PC-3 (cell line): ENCODE data around the gene MRPS34. TPM values are rescaled to one million over a fixed set of nuclear protein-coding genes. Genes with fewer than 3 reads are reported as not detected.

Source experiments
- ATAC-seq: fragments of 200-7000 bp; cut with Tn5 transposase; 2 replicates; pipeline ENCODE4 v1.9.1; 2020; ENCODE audit warnings: mild to moderate bottlenecking, moderate library complexity
- BruUV-seq: library from RNA; stranded (reverse); fragments of 400-500 nt; replicated peaks from 2 replicates; lab custom pipeline; 2021; lab: Mats Ljungman, UMichigan
- CTCF ChIA-PET: fragments of 300-600 bp; sonication (Branson Sonifier 250); formaldehyde crosslinking; loops from one replicate; lab custom pipeline; 2022; ENCODE audit warnings: antibody characterized with exemption; lab: Charles Lee
- POLR2A ChIA-PET: fragments of 300-600 bp; sonication (Branson Sonifier 250); formaldehyde crosslinking; loops from one replicate; lab custom pipeline; 2022; ENCODE audit warnings: antibody characterized with exemption; ENCODE audit not compliant: unreplicated experiment; lab: Charles Lee
- DNase-seq: peaks from one replicate; pipeline ENCODE4 v3.0.0-alpha.2; 2015
- H2AFZ ChIP-seq: fragments of 300-600 bp; sonication (generic); 2 replicates; pipeline ENCODE4 v1.6.0; 2016; ENCODE audit warnings: antibody characterized with exemption, low read length
- H3F3A ChIP-seq: fragments of 300-600 bp; sonication (generic); one replicate; pipeline ENCODE4 v1.6.0; 2017; ENCODE audit warnings: antibody characterized with exemption, low read length, control low read depth, mild to moderate bottlenecking; ENCODE audit not compliant: unreplicated experiment
- H3K27ac ChIP-seq: fragments of 300-600 bp; sonication (generic); 2 replicates; pipeline ENCODE4 v1.5.1; 2016; ENCODE audit warnings: mild to moderate bottlenecking, low read length
- H3K27me3 ChIP-seq: fragments of 300-600 bp; sonication (generic); 2 replicates; pipeline ENCODE4 v1.6.1; 2016; ENCODE audit warnings: low read length, mixed read lengths
- H3K36me3 ChIP-seq: fragments of 300-600 bp; sonication (generic); 2 replicates; pipeline ENCODE4 v1.6.1; 2016; ENCODE audit warnings: low read depth, mixed run types, low read length, mixed read lengths
- H3K4me1 ChIP-seq: fragments of 300-600 bp; sonication (generic); 2 replicates; pipeline ENCODE4 v1.5.1; 2016; ENCODE audit warnings: low read length; ENCODE audit not compliant: insufficient read depth
- H3K4me2 ChIP-seq: fragments of 300-600 bp; sonication (generic); 2 replicates; pipeline ENCODE4 v1.6.0; 2016; ENCODE audit warnings: low read length
- H3K4me3 ChIP-seq: fragments of 300-600 bp; sonication (generic); 2 replicates; pipeline ENCODE4 v1.5.1; 2016; ENCODE audit warnings: mild to moderate bottlenecking, low read length, mixed read lengths
- H3K79me2 ChIP-seq: fragments of 300-600 bp; sonication (generic); 2 replicates; pipeline ENCODE4 v1.6.1; 2017; ENCODE audit warnings: low read length, mixed read lengths
- H3K9ac ChIP-seq: fragments of 300-600 bp; sonication (generic); 2 replicates; pipeline ENCODE4 v1.6.0; 2016; ENCODE audit warnings: mild to moderate bottlenecking, low read length
- H3K9me2 ChIP-seq: fragments of 300-600 bp; sonication (generic); replicated peaks from 2 replicates; pipeline ENCODE4 v1.6.1; 2016; ENCODE audit warnings: mixed run types, low read length, mixed read lengths
- H3K9me3 ChIP-seq: fragments of 300-600 bp; sonication (generic); 2 replicates; pipeline ENCODE4 v1.6.1; 2016; ENCODE audit warnings: low read length, mixed read lengths
- H4K20me1 ChIP-seq: fragments of 300-600 bp; sonication (generic); 2 replicates; pipeline ENCODE4 v1.6.1; 2016; ENCODE audit warnings: low read length, mixed read lengths
- CTCF ChIP-seq: fragments of 300-600 bp; sonication (generic); conservative IDR thresholded peaks from 2 replicates; pipeline ENCODE4 v1.5.1; 2017; ENCODE audit warnings: antibody characterized with exemption, low read depth, mild to moderate bottlenecking, low read length
- EZH2 ChIP-seq: fragments of 300-600 bp; sonication (generic); IDR thresholded peaks from one replicate; pipeline ENCODE4 v1.6.1; 2017; ENCODE audit warnings: antibody characterized with exemption, mild to moderate bottlenecking, low read length; ENCODE audit not compliant: unreplicated experiment
- EZH2phosphoT487 ChIP-seq: fragments of 300-600 bp; sonication (generic); IDR thresholded peaks from 2 replicates; pipeline ENCODE4 v1.6.1; 2018; ENCODE audit warnings: mild to moderate bottlenecking, antibody characterized with exemption, low read length, borderline replicate concordance
- intact Hi-C: fragments of 100-400 bp; cut with micrococcal nuclease; formaldehyde crosslinking; loops from 2 replicates; pipeline ENCODE4 v1.9.0; 2023
- total RNA-seq: library from RNA; depleted of rRNA; stranded (reverse); fragments of >200 nt; gene quantifications from 2 replicates; pipeline ENCODE4 v1.2.3, GENCODE V29; 2014

Gene MRPS34
- total RNA-seq, 1 experiment from 2014 or later, result 248 TPM

DNA sequence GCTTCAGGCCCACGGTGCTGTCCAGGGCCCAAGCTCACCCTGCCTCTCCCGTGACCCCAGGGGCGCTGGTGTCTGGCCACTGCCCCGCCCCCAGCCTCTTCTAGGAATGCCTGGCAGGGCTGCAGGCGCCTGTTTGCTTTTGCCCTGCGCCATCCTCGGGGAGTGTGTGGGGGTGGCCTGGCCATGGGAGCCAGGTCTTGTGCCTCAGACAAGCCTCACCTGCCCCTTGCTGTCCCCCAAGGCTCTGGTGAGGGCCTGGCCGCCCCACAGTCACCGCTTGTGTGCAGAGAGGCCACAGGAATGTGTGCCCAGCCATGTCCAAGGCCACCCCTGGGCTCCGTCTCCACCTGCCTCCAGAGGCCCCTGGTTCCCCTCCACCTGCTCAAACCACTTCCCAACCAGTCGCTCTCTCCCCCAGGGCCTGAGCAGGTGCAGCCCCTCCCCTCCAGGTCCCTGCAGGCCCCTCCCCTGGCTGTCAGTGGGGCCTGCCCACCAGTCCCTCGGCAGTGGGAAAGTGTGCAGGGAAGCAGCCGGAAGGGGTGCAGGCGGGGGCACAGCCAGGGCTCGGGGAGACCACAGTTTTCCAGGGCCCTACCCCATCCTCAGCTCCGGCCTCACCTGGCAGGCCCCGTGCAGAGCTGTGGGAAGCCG, 21.4 kb upstream of the MRPS34 start:
- BruUV-seq, result no TSS peak
- H3K4me1 ChIP-seq, result no peaks in the 10 kb centered on the region
- H3K9me3 ChIP-seq, result no peaks in the 10 kb centered on the region
- H2AFZ ChIP-seq, result no peak overlapping the region
- ChIA-PET POLR2A (no interaction called here), CTCF (no interaction called here)
- H3K27ac ChIP-seq, result no peak overlapping the region
- H3K79me2 ChIP-seq, result no peaks in the 10 kb centered on the region
- H4K20me1 ChIP-seq, result no peaks in the 10 kb centered on the region
- intact Hi-C loops, result no loop called here
- H3K4me2 ChIP-seq, result no peak overlapping the region
- no peak overlapping the region for H3K4me3 ChIP-seq
- ATAC-seq, result peak; percentile 15; the same call in 1 of the 2 replicates
- no peak for TF ChIP-seq CTCF
- TF ChIP-seq EZH2, result no peak
- no peak for TF ChIP-seq EZH2phosphoT487
- no peak for DNase-seq
- no peaks in the 10 kb centered on the region for H3K27me3 ChIP-seq
- H3K9me2 ChIP-seq, result no peaks in the 10 kb centered on the region
- H3K36me3 ChIP-seq, result no peaks in the 10 kb centered on the region
- H3K9ac ChIP-seq, result no peak overlapping the region
- H3F3A ChIP-seq, result no peaks in the 10 kb centered on the region

DNA sequence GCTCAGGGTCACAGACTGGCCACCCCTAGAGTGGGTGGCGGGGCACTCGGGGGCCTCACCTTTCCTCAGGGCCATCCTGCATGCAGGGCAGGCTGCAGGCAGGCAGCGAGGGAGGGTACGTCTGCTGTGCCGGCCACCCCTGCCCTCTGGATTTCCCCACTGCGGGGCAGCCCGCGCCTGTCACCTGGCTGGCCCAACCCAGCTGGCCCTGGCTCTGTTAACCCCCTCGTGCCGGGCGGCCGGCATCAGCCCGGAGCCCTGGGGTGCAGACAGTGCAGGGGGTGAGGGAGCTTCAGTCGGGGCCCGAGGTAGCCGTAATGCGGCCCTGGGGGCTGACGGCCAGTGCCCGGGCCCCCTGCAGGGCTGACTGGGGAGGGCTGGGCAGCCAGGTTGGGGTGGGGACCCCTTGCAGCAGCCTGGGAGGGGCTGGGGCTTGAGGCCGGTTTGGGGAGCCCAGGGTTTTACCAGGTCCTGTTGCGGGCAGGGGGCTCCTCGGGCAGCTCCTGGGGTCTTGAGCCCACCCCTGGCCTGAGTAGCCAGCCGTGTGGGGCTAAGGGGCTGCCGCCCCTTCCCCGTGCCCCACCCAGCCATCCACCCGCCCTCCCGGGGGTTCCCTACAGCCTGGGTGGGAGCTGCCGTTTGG, 20.8 kb upstream of the MRPS34 start, which contains the start of gene IGFALS:
IGFALS (minus strand) TSS at position 128 of the 643 bp plus-strand sequence; CDS start at position 75, 53 bp downstream.
- H3K4me1 ChIP-seq, result no peaks in the 10 kb centered on the region
- ATAC-seq, result no peak
- no peaks in the 10 kb centered on the region for H3K9me2 ChIP-seq
- intact Hi-C loops, result no loop called here
- H3K9ac ChIP-seq, result no peak within 1 kb of the TSS
- H3K27ac ChIP-seq, result no peak within 1 kb of the TSS
- no peaks in the 10 kb centered on the region for H3K36me3 ChIP-seq
- no peak within 1 kb of the TSS for H3K4me3 ChIP-seq
- no peak within 1 kb of the TSS for H3K4me2 ChIP-seq
- H3F3A ChIP-seq, result no peaks in the 10 kb centered on the region
- H4K20me1 ChIP-seq, result no peaks in the 10 kb centered on the region
- H3K9me3 ChIP-seq, result no peaks in the 10 kb centered on the region
- no peak within 1 kb of the TSS for H2AFZ ChIP-seq
- CTCF ChIA-PET, result no interaction called here
- TF ChIP-seq CTCF (no peak), EZH2 (no peak), EZH2phosphoT487 (no peak)
- BruUV-seq, result no TSS peak
- H3K79me2 ChIP-seq, result no peaks in the 10 kb centered on the region
- H3K27me3 ChIP-seq, result no peaks in the 10 kb centered on the region
- POLR2A ChIA-PET, result no interaction called here
- no peak for DNase-seq
